ENCODE data around the gene SRSF4.
"Not testable (repeated sequence)": the region's sequence is repeated elsewhere in the genome, so short reads cannot be mapped to it uniquely, and the experiment has no call there.

Gene SRSF4

DNA sequence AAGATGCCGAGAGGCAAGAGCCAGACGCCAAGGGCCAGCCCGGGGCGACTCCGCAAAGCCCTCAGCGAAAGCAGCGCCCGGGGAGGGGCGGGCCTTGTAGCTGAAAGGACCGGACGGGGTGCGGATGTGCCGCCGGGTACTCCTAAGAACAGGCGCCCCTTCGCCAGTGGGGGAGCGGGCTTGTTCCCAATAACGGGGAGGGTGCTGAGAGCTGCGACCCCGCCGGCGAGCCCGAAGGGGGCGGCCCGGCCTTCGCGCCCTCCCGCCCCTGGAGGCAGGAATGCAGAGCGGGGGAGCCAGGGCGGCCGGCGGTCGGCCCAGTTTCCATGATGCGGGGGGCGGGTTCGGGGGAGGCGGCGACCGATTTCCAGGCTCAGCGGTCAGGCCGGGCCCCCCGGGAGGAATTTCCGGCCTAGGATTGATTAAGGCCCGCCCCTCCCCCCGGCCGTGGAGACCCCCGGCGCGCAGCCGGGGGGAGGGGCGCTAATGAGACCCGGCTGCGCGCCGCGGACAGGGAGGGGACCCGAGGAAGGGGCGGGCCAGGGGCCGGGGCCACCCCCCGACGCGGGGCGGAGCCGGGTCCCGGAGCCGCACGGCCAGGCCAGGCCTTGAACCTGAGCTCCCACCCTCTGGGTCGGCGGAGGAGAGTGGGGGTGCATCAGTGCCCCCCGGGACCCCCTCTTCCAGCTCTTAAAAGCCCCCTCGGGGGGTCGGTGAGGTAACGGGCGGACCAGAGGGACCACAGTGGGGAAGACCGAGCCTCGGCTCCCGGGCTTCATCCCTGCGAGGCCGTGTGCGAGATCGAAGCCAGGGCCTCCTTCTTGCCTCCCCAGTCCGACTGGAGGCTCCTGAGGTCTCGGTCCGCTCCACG lies 57.1 kb downstream of the SRSF4 start:
- peak; percentile 85 for DNase-seq (ENCODE audit: low spot score)

- DNase-seq (ENCODE audit: low spot score): peak; percentile 59
Measured at GRCh38 chr1:29123887-29124365, 57.8 kb downstream of the SRSF4 start, which contains the start of gene TMEM200B. TSS of gene TMEM200B (minus strand) at chr1:29123903. CDS start at chr1:29121828, 2,075 bp downstream.

DNA sequence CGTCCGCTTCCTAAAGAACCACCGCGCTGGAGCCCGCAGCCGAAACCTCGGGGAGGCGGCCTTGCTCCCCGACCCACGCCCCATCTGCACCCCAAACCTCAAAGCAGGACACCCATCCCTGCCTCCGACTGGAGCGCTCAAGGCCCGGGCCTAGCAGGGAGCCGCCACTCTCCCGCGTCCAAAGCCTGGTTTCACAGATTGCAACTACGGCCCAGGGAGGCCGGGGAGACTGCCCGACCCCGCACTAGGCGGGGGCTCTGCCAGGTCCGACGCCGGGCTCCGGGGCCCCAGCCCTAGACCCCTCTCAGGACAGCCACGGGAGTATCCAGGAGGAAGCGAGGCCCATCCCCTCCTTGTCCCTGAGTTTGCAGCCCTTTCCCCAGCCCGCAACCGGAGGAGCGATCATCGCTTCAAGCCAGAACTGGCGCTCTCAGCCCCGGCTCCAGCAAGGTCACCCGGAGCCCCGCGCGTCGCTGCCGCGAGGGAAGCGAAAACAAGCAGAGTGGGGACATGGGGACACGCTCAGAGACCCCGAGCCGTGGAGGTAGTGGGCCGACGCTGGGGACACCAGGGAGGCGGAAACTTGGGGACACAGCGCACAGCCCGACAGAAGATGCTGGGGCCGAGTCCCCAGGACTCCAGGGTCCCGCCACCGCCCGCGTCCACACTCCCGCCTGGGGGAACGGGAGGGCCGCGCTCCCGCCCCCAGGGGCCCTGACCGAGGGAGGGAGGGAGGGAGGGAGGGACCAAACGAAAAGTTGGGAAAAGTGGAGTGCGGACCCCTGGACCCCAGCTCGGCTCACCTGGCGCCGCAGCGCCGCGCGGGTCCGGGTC lies 58.4 kb downstream of the SRSF4 start:
- DNase-seq (ENCODE audit: low spot score): peak; percentile 74

DNA sequence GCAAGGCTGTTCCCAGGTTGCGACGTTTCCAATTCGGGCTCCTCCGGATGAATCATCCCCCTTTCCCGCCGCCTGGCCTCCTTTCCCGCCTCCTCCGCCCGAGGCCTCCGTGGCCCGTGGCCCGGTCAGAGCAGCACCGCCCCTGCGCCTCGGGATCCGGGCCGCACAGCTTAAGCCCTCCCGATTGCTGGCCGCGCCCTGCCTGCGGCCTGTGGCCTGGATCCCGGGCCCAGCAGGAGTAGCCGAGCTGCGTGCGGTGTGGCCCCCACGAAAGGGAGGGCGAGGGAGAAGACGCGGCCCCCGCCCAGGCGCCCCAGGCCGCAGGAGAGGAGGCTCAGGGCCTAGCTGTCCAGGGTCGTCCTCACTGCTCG lies 59.0 kb downstream of the SRSF4 start:
- DNase-seq (ENCODE audit: low spot score): peak; percentile 73

- peak; percentile 75 for DNase-seq (ENCODE audit: low spot score)
Measured at GRCh38 chr1:29121936-29122681, 59.6 kb downstream of the SRSF4 start.

DNA sequence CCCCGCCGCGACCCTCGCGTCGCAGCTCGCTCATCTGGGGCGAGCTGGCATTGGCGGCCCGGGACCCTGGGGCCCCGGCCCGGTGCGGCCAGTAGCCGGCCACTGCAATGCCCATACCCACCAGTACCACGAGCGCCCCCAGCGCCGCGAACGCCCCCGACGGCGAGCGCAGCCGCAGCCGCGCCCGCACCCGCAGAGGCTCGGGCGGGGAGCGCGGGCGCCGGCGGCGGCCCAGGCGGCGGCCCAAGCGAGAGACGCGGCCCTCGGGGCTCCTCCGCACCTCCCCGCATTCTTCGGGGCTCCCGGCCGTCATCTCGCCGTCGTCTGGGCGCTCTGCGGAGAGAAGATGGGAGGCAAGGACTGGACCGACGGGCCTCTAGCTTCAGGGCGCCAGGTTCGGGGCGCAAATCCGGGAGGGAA lies 60.2 kb downstream of the SRSF4 start:
- DNase-seq (ENCODE audit: low spot score): peak; percentile 78

- peak; percentile 85 for DNase-seq (ENCODE audit: low spot score)
Measured at GRCh38 chr1:29120947-29121485, 60.7 kb downstream of the SRSF4 start.

GRCh38 chr1:29120367-29120766 lies 61.3 kb downstream of the SRSF4 start:
- no peak for DNase-seq (ENCODE audit: low spot score)

- DNase-seq (ENCODE audit: low spot score): no peak
Measured at GRCh38 chr1:29119121-29119929, 62.4 kb downstream of the SRSF4 start.

DNA sequence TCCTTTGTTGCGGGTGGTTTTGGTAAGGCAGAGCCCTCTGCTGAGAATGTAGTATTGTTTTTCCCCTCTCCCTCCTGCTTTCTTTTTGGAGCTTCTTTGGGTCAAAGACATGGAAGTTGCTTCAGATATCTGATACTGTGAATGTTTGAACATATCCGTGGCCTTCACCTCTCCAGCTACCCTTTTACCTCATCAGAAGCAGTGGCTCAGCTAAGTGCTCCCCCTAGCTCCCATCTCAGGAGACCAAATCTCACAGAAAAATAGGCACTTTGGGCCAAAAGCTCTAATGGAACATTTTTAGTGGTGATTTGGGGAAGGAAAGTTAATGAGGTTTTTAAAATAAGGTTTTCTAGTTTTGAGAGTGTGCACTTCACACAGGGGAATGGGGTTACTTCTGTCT lies 64.3 kb downstream of the SRSF4 start:
- no peak for DNase-seq (ENCODE audit: low spot score)

DNA sequence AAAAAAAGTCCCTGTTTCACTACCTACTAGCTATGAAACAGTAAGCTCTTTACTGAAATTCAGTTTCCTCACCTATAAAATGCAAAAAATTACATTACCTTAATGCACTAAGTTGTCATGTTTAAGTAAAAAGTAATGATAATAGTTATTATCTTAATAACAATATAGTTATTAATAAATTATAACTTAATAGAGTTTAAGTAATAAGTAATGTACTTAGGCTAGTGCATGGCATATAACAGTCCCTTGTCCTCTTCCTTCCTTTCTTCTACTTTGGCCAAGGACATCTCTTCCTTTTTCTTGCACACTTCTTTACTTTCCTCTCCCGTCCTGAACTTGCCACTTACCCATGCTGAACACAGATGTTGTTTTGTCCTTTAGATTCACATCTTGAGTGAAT lies 67.0 kb downstream of the SRSF4 start:
- DNase-seq (ENCODE audit: low spot score): no peak

GRCh38 chr1:29113413-29114117 lies 68.1 kb downstream of the SRSF4 start:
- no peak for DNase-seq (ENCODE audit: low spot score)

- DNase-seq (ENCODE audit: low spot score): no peak
Measured at GRCh38 chr1:29112705-29113412, 68.8 kb downstream of the SRSF4 start.

GRCh38 chr1:29108041-29108440 lies 73.7 kb downstream of the SRSF4 start:
- not testable (repeated sequence) for DNase-seq (ENCODE audit: low spot score)

DNA sequence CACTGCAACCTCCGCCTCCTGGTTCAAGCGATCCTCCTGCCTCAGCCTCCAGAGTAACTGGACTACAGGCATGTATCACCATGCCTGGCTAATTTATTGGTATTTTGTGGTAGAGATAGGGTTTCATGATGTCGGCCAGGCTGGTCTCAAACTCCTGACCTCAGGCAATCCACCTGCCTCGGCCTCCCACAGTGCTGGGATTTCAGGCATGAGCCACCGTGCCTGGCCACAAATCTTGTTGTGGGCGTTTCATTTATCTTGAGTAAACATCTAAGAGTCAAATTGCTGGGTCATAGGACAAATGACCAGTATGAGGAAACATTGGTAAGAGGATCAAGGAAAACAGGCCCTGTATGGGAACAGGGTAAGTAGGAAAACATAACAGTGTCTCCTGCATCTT lies 75.9 kb downstream of the SRSF4 start:
- no peak for DNase-seq (ENCODE audit: low spot score)

GRCh38 chr1:29100487-29100886 lies 81.2 kb downstream of the SRSF4 start:
- no peak for DNase-seq (ENCODE audit: low spot score)

DNA sequence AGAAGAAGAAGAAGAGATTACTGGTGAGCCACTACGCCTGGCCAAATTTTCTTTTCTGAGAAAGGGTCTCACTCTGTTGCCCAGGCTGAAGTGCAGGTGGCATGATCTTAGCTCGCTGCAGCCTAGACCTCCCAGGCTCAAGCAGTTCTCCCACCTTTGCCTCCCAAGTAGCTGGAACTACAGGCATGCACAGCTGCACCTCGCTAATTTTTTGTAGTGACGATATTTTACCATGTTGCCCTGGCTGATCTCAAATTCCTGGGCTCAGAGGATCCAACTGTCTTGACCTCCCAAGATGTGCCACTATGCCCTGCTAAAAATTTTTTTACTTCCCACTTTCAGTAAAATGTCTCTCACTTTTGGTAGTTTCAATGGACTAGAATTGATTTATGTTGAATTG lies 82.4 kb downstream of the SRSF4 start:
- no peak for DNase-seq (ENCODE audit: low spot score)

All from ecto neural progenitor cell (in vitro differentiated cells).